Measurements from ENCODE around the gene CYBC1.

DNA sequence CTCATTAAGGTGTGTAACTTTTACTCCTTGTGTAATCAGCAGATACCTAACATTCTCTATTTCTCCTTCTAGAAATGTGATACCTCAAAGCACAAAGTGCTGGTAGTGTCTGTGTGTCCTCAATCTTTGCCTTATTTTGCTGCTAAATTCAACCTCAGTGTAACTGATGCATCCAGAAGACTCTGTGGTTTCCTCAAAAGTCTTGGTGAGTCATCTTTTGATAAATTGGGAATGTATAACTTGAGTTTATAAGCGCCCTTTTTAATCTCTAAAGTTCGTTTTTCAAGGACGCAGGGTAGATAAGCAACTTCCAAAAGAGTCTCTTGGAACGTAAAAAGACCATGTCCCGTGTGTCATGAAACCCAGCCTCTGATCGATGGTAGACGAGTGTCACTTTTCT is 18.1 kb upstream of the CYBC1 start:
- no peak for TF ChIP-seq POLR2A (IDR thresholded peaks at IDR 0.05)
- TF ChIP-seq, protein P1, sequence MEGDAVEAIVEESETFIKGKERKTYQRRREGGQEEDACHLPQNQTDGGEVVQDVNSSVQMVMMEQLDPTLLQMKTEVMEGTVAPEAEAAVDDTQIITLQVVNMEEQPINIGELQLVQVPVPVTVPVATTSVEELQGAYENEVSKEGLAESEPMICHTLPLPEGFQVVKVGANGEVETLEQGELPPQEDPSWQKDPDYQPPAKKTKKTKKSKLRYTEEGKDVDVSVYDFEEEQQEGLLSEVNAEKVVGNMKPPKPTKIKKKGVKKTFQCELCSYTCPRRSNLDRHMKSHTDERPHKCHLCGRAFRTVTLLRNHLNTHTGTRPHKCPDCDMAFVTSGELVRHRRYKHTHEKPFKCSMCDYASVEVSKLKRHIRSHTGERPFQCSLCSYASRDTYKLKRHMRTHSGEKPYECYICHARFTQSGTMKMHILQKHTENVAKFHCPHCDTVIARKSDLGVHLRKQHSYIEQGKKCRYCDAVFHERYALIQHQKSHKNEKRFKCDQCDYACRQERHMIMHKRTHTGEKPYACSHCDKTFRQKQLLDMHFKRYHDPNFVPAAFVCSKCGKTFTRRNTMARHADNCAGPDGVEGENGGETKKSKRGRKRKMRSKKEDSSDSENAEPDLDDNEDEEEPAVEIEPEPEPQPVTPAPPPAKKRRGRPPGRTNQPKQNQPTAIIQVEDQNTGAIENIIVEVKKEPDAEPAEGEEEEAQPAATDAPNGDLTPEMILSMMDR (IDR thresholded peaks at IDR 0.05): no peak

All from heart left ventricle (tissue), 13 donors.